Astrocyte (in vitro differentiated cells and primary cell): ENCODE results near the gene EFS.

Experiments used
- CTCF ChIP-seq: IDR thresholded peaks from 2 replicates; pipeline ENCODE4 v1.5.1; 2011; ENCODE audit warnings: low read depth, mild to moderate bottlenecking, inconsistent platforms, low read length, moderate library complexity; ENCODE audit not compliant: insufficient read depth
- EZH2 ChIP-seq: IDR thresholded peaks from 2 replicates; pipeline ENCODE4 v1.6.1; 2012; ENCODE audit warnings: mild to moderate bottlenecking, low read length, inconsistent platforms; ENCODE audit not compliant: insufficient read depth

- TF ChIP-seq EZH2 (no peak), CTCF (no peak)
These were observed 19.6 kb upstream of the EFS start for GRCh38 chr14:23384364-23385080.
